Activated CD4-positive, CD25-positive, alpha-beta regulatory T cell treated with anti-CD3 and anti-CD28 coated beads, Interleukin-2, amount 50 U/mL, for 24 hours (primary cell): Measurements from ENCODE around the gene SART1.
"Not testable (repeated sequence)": the region's sequence is repeated elsewhere in the genome, so short reads cannot be mapped to it uniquely, and the experiment has no call there.

Source experiments
- ATAC-seq, 2 donors: fragments of 150-1000 bp; cut with Tn5 transposase; one replicate each; pipeline ENCODE4 v1.10.0; 2021; ENCODE audit warnings: mild to moderate bottlenecking in 1 of 2, moderate library complexity in 1 of 2

Gene SART1

GRCh38 chr11:66001942-66002647 lies 40.6 kb downstream of the SART1 start, which contains the start of the genes BANF1 and EIF1AD:
Gene BANF1, plus strand, starts transcription at chr11:66002503. Its CDS starts 748 bp downstream, at chr11:66003251.
Gene EIF1AD, minus strand, starts transcription at chr11:66002157. Its CDS starts 1,768 bp downstream, at chr11:66000389.
- ATAC-seq = peak; percentile 84 to 92

DNA sequence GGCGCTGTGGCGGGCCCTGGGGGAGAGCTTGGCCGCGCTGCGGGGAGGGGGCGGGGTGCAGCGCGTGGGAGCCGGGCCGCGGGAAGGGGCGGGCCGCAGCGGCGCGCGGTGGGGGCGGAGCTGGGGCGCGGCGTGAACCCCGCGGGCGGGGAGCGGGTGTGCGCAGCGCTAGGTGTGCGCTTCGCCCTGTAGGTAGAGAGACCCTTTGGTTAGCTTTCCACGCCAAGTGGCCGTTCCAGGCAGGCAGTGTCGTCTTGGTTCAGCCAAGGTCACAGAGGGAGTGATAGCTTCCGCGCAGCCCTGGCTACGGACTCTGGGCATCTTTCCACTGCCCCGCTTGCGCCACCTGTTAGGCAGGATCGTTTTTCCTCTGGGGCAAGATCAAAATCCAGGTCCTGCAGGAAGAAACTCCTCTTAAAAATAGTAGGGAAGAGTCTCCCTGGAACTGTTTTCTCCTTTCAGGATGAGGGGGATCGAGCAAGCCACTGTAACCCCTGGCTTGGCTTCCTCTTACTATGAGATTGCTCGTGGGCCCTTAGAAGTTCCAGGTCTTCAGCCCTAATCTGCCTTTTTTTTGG lies 41.2 kb downstream of the SART1 start:
- ATAC-seq = peak; percentile 73 to 75

DNA sequence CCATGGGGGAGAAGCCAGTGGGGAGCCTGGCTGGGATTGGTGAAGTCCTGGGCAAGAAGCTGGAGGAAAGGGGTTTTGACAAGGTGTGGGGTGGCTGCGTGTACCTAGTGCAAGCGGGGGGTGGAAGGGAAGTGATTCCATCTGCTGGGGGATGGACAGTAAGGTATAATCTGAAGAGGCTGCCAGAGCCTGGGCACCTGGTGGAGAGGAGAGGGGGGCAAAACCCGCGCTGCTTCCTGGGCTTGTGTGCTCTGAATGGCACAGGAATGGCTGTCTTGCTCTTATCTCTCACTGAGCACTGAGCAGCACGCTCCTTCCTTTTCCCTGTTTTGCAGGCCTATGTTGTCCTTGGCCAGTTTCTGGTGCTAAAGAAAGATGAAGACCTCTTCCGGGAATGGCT lies 41.8 kb downstream of the SART1 start:
- no peak for ATAC-seq

DNA sequence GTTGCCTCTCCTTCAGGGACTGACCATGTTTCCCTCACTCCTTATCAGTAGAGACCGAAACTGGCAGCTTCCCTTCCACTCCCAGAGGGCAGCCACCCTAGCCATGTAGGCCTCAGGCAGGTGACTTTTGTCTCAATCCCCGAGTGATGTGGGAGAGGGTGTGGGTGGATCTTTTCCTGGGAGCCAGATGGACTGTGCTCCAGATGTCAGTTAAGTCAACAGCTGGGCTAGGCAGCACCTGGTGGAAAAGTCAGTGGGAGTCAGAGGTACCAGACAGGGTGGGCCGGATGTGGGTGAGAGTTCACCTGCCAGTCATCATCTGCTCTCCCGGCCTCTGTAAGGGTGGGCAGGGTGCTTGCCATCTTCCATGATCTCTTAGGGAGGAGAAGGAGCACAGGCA lies 42.7 kb downstream of the SART1 start:
- no peak for ATAC-seq

- ATAC-seq = no peak
Observed at GRCh38 chr11:66006134-66006890, 44.8 kb downstream of the SART1 start.

GRCh38 chr11:66006891-66007176 lies 45.3 kb downstream of the SART1 start:
- ATAC-seq = no peak

DNA sequence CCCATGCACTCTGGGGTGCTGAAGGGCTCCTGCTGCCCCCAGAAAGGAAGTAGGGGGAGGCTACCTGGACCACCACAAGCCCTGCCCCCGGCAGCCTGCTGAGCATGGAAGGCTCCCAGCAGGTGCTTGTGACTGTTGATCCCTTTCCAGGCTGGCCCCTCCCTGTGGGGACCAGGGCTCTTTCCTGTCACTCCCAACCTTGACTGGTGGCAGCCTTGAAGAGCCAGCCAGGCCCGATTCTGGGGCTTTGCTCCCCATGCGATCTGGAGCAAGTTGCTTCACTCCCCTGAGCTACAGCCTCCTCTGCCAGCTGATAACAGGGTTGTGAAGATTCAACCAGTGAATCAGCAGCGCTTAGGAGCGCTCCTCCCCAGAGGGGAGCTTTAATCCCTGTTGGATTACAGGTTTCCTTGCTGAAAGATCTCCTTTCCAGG lies 45.7 kb downstream of the SART1 start:
- ATAC-seq = no peak

GRCh38 chr11:66008095-66008467 lies 46.5 kb downstream of the SART1 start:
- ATAC-seq = no peak

DNA sequence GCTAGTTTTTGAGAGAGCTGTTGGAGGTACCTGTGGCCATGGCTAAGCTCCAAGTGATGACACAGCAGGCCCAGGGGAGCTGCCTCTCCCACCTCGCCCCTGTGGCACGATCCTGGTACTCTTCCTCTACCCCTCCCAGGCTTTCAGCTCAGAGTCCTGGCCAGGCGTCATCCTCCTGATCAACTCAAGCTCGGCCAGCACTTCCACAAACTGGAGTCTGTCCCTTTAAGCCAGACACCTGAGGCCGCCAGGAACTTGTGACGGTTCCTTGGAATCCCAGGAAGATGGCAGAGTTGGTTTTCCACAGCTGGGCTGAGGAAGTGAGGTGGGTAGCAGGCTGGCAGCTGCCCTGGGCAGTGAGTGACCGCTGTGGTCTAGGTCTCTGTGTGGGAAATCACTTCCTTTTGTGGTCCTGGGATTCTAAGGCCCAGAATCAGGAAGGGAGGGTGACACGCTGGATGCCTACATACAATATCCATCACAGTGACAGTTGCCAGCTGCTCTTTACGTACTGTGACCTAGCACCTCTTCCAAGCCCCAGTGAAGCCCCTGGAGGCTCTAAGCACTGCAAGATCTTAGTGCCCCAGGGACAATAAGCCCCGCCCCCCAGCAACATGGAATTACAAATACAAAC lies 47.1 kb downstream of the SART1 start:
- ATAC-seq = no peak

DNA sequence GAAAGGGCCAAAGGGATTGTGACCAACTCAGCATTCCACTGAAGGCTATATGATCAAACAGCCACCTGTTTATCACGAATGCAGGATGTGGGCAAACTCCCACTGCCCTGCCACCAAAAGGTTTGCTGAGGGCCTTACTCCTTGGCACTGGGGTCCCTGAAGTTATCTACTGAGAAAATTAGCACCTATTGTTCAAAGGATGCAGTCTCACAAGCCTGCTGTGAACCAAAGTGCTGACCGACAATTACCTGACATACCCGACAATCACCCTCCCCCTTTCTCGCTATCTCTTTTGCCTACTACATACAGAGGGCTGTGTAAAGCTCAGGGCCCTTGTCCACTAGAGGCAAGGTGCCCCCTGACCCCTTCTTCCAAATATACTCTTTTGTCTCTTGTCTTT lies 48.5 kb downstream of the SART1 start:
- ATAC-seq = not testable (repeated sequence)

GRCh38 chr11:66011239-66011784 lies 49.8 kb downstream of the SART1 start:
- ATAC-seq = no peak

- ATAC-seq = peak in 1 of 2 donors; percentile 22
Observed at GRCh38 chr11:66011785-66012303, 50.3 kb downstream of the SART1 start, which contains the start of gene CST6. Gene CST6, plus strand, starts transcription at chr11:66012008. Its CDS starts 37 bp downstream, at chr11:66012045.

- ATAC-seq = no peak
Observed at GRCh38 chr11:66012371-66012945, 50.9 kb downstream of the SART1 start.

DNA sequence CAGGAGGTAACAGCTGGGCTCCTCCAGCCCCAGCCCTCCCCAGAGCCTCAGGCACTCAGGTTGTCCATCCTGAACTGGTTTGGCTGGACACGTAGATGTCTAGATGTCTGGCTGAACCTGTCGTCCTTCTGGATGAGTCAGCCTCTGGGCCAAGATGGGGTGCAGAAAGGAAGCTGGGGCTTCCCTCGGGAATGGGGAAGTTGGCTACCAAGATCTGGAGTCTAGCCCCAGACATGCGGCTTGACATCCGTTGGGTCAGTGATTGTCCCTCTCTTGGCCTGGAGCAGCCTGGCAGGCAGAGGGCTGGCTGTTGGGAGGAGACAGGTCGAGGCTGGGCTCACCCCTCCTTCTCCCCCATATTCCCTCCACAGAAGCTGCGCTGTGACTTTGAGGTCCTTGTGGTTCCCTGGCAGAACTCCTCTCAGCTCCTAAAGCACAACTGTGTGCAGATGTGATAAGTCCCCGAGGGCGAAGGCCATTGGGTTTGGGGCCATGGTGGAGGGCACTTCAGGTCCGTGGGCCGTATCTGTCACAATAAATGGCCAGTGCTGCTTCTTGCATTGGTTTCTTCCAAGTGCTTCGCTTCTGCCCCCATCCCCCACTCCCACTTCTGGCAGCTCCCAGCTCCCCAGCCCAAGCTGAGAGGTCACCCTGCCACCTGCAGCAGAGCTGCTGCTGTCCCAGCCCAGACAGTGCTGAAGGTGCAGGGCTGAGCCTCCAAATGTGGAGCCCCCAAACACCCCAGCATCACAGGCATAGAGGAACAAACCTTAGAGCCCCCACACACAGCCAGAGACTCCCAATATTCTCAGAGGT lies 51.6 kb downstream of the SART1 start:
- no peak for ATAC-seq

GRCh38 chr11:66013762-66014100 lies 52.2 kb downstream of the SART1 start:
- no peak for ATAC-seq

GRCh38 chr11:66014804-66015453 lies 53.4 kb downstream of the SART1 start:
- no peak for ATAC-seq

DNA sequence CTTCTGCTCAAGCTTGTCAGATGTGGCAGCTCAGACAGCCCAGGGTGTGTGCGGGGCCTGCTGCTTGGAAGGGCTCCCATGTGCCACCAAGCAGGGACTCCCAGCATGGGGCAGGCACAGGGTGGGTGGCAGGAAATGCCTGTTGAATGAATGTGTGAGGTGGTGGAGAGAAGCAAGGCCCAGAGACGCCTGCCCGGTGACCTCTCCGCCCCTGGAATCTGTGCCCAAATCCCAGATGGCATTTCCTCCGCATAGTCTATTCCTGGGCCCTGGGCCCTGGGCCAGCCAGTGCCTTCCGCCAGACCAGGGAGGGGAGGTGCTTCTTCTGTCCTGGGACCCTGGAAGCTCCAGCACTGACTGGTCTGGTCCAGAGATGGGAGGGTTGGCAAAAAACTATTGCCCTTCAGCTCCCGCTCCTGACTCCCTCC lies 53.9 kb downstream of the SART1 start:
- no peak for ATAC-seq

GRCh38 chr11:66015936-66016792 lies 54.6 kb downstream of the SART1 start:
- ATAC-seq = no peak

DNA sequence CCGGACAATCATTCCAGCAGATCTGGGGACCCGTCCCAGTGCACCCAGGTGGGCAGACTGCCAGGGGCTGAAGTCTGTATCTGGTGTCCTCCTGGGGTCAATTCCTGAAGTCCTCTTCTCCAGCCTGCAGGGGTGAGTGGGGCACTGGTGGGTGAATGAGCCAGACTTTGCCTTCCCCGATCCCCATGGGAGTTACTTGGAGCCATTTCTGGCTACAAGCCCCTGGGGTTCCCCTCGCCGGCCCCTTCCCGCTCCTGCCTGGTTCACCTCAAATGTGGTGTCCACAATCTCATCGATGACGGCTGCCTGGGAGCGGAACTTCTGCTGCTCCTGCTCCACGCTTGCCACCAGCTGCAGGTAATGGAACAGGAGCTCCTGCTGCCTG lies 55.3 kb downstream of the SART1 start:
- ATAC-seq = no peak

DNA sequence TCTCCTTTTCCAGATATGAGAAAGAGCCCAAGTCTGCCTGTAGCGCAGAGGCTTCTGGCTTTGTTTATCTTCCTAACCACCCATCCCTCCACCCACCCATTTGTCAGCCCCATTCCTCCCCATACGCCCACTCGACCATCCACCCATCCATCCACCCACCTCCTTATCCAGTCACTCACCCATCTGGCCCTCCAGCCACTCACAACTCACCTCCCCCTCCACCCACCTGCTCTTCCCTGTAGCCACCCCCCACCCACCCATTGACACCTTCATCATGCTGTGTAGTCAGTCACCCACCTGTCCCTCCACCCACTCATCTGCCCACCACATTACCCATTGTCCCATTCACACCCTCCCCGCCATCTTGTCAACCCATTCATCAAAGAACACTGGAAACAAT lies 55.8 kb downstream of the SART1 start:
- no peak for ATAC-seq
